Rectal smooth muscle tissue (tissue), 1 donor: ENCODE data around the gene PAX7.

Source experiments
- H3K27ac ChIP-seq: one replicate; pipeline ENCODE4 v1.7.0; 2013; ENCODE audit warnings: low read depth, low read length, inconsistent platforms
- H3K27me3 ChIP-seq: one replicate; pipeline ENCODE4 v1.7.0; 2013; ENCODE audit warnings: low read length; ENCODE audit not compliant: control insufficient read depth, insufficient read depth
- H3K36me3 ChIP-seq: one replicate; pipeline ENCODE4 v1.7.0; 2013; ENCODE audit warnings: low read length; ENCODE audit not compliant: control insufficient read depth, insufficient read depth
- H3K4me1 ChIP-seq: one replicate; pipeline ENCODE4 v1.7.0; 2013; ENCODE audit warnings: low read length; ENCODE audit not compliant: control insufficient read depth, insufficient read depth
- H3K4me3 ChIP-seq: one replicate; pipeline ENCODE4 v1.7.0; 2013; ENCODE audit warnings: low read length
- H3K9ac ChIP-seq: one replicate; pipeline ENCODE4 v1.7.0; 2013; ENCODE audit warnings: low read length

The PAX7 gene

GRCh38 chr1:18723701-18724411 is 93.2 kb downstream of the PAX7 start:
- Histone ChIP-seq H3K36me3 (no peaks in the 10 kb centered on the region), H3K27me3 (peaks cover 18% of the 10 kb centered on the region), H3K27ac (no peak overlapping the region), H3K9ac (no peak overlapping the region), H3K4me3 (no peak overlapping the region), H3K4me1 (no peaks in the 10 kb centered on the region)

DNA sequence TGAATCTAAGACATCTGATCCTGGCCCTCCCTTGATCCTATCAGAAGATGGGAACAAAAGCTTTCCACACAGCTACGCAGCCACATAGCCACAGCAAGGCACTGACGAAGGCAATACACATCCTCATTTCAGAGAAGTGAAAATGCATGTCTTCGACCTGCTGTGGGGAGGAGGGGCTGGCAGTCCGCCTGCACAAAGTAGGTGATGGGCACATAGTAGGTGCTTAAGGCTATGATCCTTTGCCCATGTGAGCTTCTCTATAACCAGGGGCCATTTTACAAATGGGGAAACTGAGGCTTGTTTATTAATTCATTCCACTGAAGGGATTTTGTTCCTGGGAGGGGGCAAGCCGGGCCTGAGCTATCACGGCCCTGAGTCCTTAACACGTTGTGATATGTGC is 94.2 kb downstream of the PAX7 start:
- H3K4me3 ChIP-seq: no peak overlapping the region
- no peaks in the 10 kb centered on the region for H3K36me3 ChIP-seq
- no peaks in the 10 kb centered on the region for H3K4me1 ChIP-seq
- peaks cover 15% of the 10 kb centered on the region for H3K27me3 ChIP-seq
- H3K9ac ChIP-seq: no peak overlapping the region
- no peak overlapping the region for H3K27ac ChIP-seq

- no peaks in the 10 kb centered on the region for H3K4me1 ChIP-seq
- no peak overlapping the region for H3K27ac ChIP-seq
- no peak overlapping the region for H3K4me3 ChIP-seq
- H3K27me3 ChIP-seq: peaks cover 13% of the 10 kb centered on the region
- H3K36me3 ChIP-seq: no peaks in the 10 kb centered on the region
- H3K9ac ChIP-seq: no peak overlapping the region
Measured at GRCh38 chr1:18725231-18725895, 94.7 kb downstream of the PAX7 start.

DNA sequence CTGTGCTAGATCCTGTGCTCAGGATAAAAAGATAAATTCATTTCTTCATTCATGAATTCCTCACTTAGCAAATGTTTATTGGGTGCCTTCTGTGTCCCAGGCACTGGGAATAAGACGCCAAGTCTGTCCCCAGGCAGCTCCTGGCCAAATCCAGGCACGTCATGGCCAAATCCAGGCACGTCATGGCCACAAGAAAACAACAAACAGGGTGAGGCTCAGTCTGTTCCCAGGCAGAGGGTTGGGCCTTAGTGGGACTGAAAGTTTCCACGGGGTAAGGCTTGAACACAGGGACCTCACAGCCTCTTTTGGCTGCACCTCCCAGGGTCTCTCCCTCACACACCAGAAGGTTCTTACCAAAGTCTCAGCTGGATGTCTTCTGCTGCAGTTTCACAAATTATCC is 95.7 kb downstream of the PAX7 start:
- no peak overlapping the region for H3K9ac ChIP-seq
- H3K27me3 ChIP-seq: peaks cover 10% of the 10 kb centered on the region
- no peak overlapping the region for H3K27ac ChIP-seq
- H3K4me1 ChIP-seq: no peaks in the 10 kb centered on the region
- H3K36me3 ChIP-seq: no peaks in the 10 kb centered on the region
- no peak overlapping the region for H3K4me3 ChIP-seq

DNA sequence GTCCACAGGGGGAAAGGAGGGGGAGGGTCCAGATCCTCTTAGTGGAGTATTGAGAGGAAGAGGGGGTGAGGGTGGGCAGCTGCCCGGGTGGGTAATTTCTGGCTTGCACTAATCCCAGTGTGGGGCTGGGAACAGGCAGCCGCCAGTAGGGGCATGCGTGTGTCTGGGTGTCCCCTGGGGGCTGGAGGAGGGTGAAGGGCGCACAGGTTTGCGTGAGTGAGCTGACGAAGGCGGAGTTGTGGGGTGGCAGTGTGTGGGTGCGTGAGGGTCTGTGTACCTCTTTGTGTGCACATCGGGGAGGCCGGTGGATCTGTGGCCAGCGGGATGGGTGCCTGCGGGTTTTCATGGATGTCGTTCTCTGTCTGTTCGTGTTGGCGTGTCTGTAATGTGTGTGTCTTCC is 97.3 kb downstream of the PAX7 start:
- H3K9ac ChIP-seq: no peak overlapping the region
- H3K27ac ChIP-seq: no peak overlapping the region
- no peak overlapping the region for H3K4me3 ChIP-seq
- no peaks in the 10 kb centered on the region for H3K4me1 ChIP-seq
- H3K36me3 ChIP-seq: no peaks in the 10 kb centered on the region
- H3K27me3 ChIP-seq: peaks cover 5% of the 10 kb centered on the region

GRCh38 chr1:18730321-18730720 is 99.7 kb downstream of the PAX7 start:
- H3K27me3 ChIP-seq: peaks cover 17% of the 10 kb centered on the region
- H3K27ac ChIP-seq: no peak overlapping the region
- no peaks in the 10 kb centered on the region for H3K36me3 ChIP-seq
- no peak overlapping the region for H3K9ac ChIP-seq
- H3K4me1 ChIP-seq: no peaks in the 10 kb centered on the region
- no peak overlapping the region for H3K4me3 ChIP-seq

DNA sequence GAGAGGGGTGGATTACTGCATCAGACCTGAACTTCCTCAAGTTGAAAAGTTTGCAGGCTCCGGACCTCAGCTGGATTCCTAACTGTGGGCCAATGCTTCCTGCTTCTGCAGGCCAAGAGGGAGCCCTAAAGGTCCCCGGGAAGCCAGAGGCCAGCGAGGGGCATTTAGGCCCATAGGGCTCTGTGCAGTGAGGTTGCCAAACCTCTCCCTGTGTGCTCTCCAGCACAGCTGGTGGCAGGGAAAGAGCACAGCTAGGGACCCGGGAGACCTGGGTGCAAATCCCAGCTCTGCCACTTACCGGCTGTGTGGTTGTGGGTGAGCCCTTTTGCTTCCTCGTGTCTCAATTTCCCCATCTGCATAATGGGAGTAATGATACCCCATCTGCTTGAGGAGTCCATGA is 100.5 kb downstream of the PAX7 start:
- no peak overlapping the region for H3K9ac ChIP-seq
- no peaks in the 10 kb centered on the region for H3K36me3 ChIP-seq
- peaks cover 15% of the 10 kb centered on the region for H3K27me3 ChIP-seq
- H3K27ac ChIP-seq: no peak overlapping the region
- no peak overlapping the region for H3K4me3 ChIP-seq
- H3K4me1 ChIP-seq: no peaks in the 10 kb centered on the region

DNA sequence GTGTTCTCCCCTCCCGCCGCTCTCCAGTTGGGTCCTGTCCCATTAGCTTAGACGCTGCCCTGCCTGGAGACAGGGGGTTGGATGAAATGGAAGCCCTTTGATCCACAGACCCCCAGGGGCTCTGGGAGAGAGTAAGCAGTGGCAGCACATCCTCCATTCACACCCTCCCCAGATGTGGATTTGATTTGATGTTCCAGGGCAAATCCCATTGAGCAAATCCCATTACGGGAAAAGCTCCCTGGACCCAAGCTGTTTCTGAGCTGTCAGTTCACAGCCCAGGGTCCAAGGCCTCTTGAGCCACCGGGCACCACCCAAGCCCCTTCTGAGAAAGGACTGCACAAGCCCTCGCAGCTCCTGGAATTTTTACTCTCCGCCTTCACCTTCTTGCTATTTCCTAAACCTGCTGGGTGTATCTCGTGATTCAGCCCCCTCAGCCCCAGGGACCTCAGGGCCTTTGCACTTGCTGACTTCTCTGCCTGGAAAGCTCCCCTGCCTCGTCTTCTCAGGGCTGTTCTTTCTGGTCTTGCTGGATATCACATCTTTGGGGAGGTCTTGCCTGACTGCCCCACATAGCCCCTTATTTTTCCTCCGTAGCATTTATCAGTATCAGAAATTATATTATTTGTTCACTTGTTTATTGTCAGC is 101.1 kb downstream of the PAX7 start:
- Histone ChIP-seq H3K36me3 (no peaks in the 10 kb centered on the region), H3K27ac (no peak overlapping the region), H3K9ac (no peak overlapping the region), H3K27me3 (peaks cover 15% of the 10 kb centered on the region), H3K4me1 (no peaks in the 10 kb centered on the region), H3K4me3 (no peak overlapping the region)

DNA sequence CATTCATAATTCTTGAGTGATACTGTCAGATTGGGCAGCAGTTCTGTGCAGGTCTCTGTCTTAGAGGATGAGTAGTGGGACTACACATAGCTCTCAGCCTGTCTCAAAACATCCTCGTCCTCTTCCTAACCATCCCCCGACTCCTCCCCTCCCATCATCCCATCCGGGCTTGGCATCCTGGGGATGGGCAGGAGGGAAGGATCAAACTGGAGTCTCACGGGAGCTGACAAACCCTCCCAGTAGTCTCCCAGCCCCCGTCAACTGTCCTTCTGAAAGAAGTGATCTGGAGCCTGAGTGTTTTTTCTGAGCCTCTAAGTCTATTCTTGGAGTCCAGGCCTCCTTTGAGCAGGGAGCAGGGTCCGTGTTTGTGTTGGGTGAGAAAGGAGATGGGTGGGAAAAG is 102.0 kb downstream of the PAX7 start:
- no peak overlapping the region for H3K4me3 ChIP-seq
- H3K4me1 ChIP-seq: no peaks in the 10 kb centered on the region
- H3K27ac ChIP-seq: no peak overlapping the region
- no peak overlapping the region for H3K9ac ChIP-seq
- H3K27me3 ChIP-seq: peaks cover 15% of the 10 kb centered on the region
- no peaks in the 10 kb centered on the region for H3K36me3 ChIP-seq

- Histone ChIP-seq H3K4me1 (no peaks in the 10 kb centered on the region), H3K27me3 (peaks cover 17% of the 10 kb centered on the region), H3K9ac (no peak overlapping the region), H3K4me3 (no peak overlapping the region), H3K27ac (no peak overlapping the region), H3K36me3 (no peaks in the 10 kb centered on the region)
Measured at GRCh38 chr1:18734001-18734400, 103.4 kb downstream of the PAX7 start.

GRCh38 chr1:18734461-18735223 is 104.0 kb downstream of the PAX7 start:
- Histone ChIP-seq H3K9ac (no peak overlapping the region), H3K36me3 (no peaks in the 10 kb centered on the region), H3K27me3 (peaks cover 17% of the 10 kb centered on the region)

GRCh38 chr1:18735224-18735997 is 104.8 kb downstream of the PAX7 start:
- no peaks in the 10 kb centered on the region for H3K4me1 ChIP-seq
- no peak overlapping the region for H3K27ac ChIP-seq
- no peak overlapping the region for H3K9ac ChIP-seq
- H3K4me3 ChIP-seq: no peak overlapping the region
- peaks cover 13% of the 10 kb centered on the region for H3K27me3 ChIP-seq
- no peaks in the 10 kb centered on the region for H3K36me3 ChIP-seq

More at GRCh38 chr1:18734461-18735223, 104.0 kb downstream of the PAX7 start:
- Histone ChIP-seq H3K4me3 (no peak overlapping the region), H3K27ac (no peak overlapping the region), H3K4me1 (no peaks in the 10 kb centered on the region)
